ENCODE data around the gene BEST1. TPM values are rescaled to one million over a fixed set of nuclear protein-coding genes. Genes with fewer than 3 reads are reported as not detected.
A peak's percentile ranks its signal among the peaks of the same experiment; 100 is the strongest.

BEST1 gene
- total and polyA plus RNA-seq, 2 of the 13 experiments (the other 11 are each of a cell fraction or from before 2014, with no cell fraction given) = 0.09 to 0.65 TPM

DNA sequence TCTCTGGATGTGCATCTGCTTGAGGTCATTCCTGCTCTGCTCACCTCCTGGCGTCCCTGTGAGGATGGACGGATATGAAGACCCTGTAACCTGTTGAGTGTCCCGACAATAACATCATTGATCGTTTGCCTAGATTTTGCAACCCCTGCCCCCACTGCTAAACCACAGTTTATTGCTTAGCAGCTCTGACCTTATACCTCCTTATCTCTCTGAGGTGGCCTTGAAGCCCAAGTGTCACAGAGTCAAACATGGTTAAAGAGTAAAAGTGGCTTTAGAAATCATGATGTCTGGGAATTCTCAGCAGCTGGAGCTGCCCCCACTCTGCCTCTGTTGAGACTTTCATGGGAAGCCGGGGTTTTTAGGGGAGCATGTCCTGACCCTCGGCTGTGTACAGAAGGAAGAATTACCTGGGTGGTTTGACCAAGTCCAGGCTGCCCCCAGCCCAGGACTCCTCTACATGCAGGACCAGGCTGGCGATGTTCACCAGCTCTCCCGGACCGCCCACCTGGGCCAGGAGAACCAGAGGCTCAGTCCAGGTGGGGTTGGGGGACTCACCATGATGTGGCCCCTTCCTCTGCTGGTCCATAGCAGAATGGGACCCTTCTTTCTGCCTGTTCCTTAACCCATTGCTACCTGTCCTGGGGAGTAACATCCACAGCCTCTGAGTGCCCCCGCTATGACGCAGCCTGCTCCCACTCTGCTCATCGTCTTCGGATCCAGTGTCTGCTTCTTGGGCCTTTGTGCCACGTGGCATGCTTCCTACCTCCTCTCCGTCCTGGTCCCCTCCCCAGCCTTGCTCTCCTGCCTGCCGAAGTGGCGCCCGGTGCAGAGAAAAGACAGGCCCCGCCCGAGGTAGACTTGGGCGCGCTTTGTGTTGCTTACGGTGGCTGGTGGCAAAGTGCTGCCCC is 50.6 kb downstream of the BEST1 start (continued):
- no peak for TF ChIP-seq ZNF580 (CRISPR knock-in tag; IDR thresholded peaks at IDR 0.05; ENCODE audit: borderline replicate concordance, low read depth)
- peak; percentile 59; the same call in 1 of the 2 replicates for TF ChIP-seq SOX5 (CRISPR knock-in tag; IDR thresholded peaks at IDR 0.05; ENCODE audit: borderline replicate concordance)
- TF ChIP-seq TCF7 (IDR thresholded peaks at IDR 0.05; ENCODE audit: low read depth) = 0 out of 2 replicates have a peak, but pooled peaks have one; percentile 15
- TF ChIP-seq RELA (CRISPR knock-in tag; IDR thresholded peaks at IDR 0.05) = no peak
- no peak for TF ChIP-seq ZBTB8A (CRISPR knock-in tag; IDR thresholded peaks at IDR 0.05; ENCODE audit: borderline replicate concordance, low read depth)
- TF ChIP-seq ATF7 (IDR thresholded peaks at IDR 0.05) = no peak
- TF ChIP-seq ATF7 (CRISPR knock-in tag; IDR thresholded peaks at IDR 0.05) = no peak
- no peak for TF ChIP-seq ZNF639 (CRISPR knock-in tag; conservative IDR thresholded peaks at IDR 0.05)
- no peak for TF ChIP-seq CBX2 (IDR thresholded peaks at IDR 0.05; ENCODE audit: low read depth, low read length)
- TF ChIP-seq CBX2 (CRISPR knock-in tag; IDR thresholded peaks at IDR 0.05; ENCODE audit: low read depth) = no peak
- no peak for TF ChIP-seq SAP130 (CRISPR knock-in tag; IDR thresholded peaks at IDR 0.05; ENCODE audit: low read depth)
- peak; percentile 14 for TF ChIP-seq HNRNPLL (IDR thresholded peaks at IDR 0.05; ENCODE audit: low read depth, low read length, poor library complexity, severe bottlenecking)
- TF ChIP-seq MAFF (IDR thresholded peaks at IDR 0.05; ENCODE audit: low read depth, low read length) = no peak
- TF ChIP-seq CEBPG (CRISPR knock-in tag; IDR thresholded peaks at IDR 0.05) = peak; percentile 78
- no peak for TF ChIP-seq ZNF224 (CRISPR knock-in tag; IDR thresholded peaks at IDR 0.05)
- TF ChIP-seq SMAD9 (CRISPR knock-in tag; IDR thresholded peaks at IDR 0.05) = peak; percentile 45; the same call in 1 of the 2 replicates
- no peak for TF ChIP-seq ZNF446 (CRISPR knock-in tag; IDR thresholded peaks at IDR 0.05)
- TF ChIP-seq HCFC1 (IDR thresholded peaks at IDR 0.05; ENCODE audit: low read depth, low read length) = no peak
- no peak for TF ChIP-seq ZSCAN30 (CRISPR knock-in tag; IDR thresholded peaks at IDR 0.05)
- TF ChIP-seq HOXA5 (CRISPR knock-in tag; IDR thresholded peaks at IDR 0.05) = 0 out of 2 replicates have a peak, but pooled peaks have one; percentile 18
- peak; percentile 48; the same call in 1 of the 2 replicates for TF ChIP-seq NR2C2 (CRISPR knock-in tag; IDR thresholded peaks at IDR 0.05; ENCODE audit: borderline replicate concordance)
- TF ChIP-seq ZNF530 (CRISPR knock-in tag; IDR thresholded peaks at IDR 0.05; ENCODE audit: low read depth) = no peak
- 0 out of 2 replicates have a peak, but pooled peaks have one; percentile 82 for TF ChIP-seq ZNF572 (CRISPR knock-in tag; IDR thresholded peaks at IDR 0.05)
- no peak for TF ChIP-seq ZNF510 (CRISPR knock-in tag; IDR thresholded peaks at IDR 0.05; ENCODE audit: low read depth)
- peak; percentile 61 for TF ChIP-seq FOSL2 (CRISPR knock-in tag; IDR thresholded peaks at IDR 0.05)
- peak; percentile 65 for TF ChIP-seq SOX13 (IDR thresholded peaks at IDR 0.05)
- peak in 1 of 2 experiments; percentile 87; a peak in 2 of 4 replicates for TF ChIP-seq SOX13 (CRISPR knock-in tag; conservative IDR thresholded peaks at IDR 0.05 in 1 of 2, IDR thresholded peaks at IDR 0.05 in 1 of 2)
- no peak for TF ChIP-seq ZNF431 (CRISPR knock-in tag; IDR thresholded peaks at IDR 0.05; ENCODE audit: borderline replicate concordance, low read depth)
- TF ChIP-seq KLF11 (CRISPR knock-in tag; IDR thresholded peaks at IDR 0.05) = no peak
- TF ChIP-seq, protein P1, sequence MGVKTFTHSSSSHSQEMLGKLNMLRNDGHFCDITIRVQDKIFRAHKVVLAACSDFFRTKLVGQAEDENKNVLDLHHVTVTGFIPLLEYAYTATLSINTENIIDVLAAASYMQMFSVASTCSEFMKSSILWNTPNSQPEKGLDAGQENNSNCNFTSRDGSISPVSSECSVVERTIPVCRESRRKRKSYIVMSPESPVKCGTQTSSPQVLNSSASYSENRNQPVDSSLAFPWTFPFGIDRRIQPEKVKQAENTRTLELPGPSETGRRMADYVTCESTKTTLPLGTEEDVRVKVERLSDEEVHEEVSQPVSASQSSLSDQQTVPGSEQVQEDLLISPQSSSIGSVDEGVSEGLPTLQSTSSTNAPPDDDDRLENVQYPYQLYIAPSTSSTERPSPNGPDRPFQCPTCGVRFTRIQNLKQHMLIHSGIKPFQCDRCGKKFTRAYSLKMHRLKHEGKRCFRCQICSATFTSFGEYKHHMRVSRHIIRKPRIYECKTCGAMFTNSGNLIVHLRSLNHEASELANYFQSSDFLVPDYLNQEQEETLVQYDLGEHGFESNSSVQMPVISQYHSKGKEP (CRISPR knock-in tag; IDR thresholded peaks at IDR 0.05) = no peak
- TF ChIP-seq HMGA1 (CRISPR knock-in tag; conservative IDR thresholded peaks at IDR 0.05) = no peak
